Mesenchymal stem cell (in vitro differentiated cells and primary cell): ENCODE measurements around the gene OR4E1.
A peak's percentile ranks its signal among the peaks of the same experiment; 100 is the strongest.

Source experiments
- DNase-seq: peaks from one replicate; pipeline ENCODE4 v3.0.0-alpha.2; 2013
- H2AFZ ChIP-seq: one replicate; pipeline ENCODE4 v1.6.1; 2013; ENCODE audit warnings: low read depth, mild to moderate bottlenecking, control low read depth, inconsistent platforms, low read length, moderate library complexity
- H2AK5ac ChIP-seq: 2 replicates; pipeline ENCODE4 v1.6.1; 2013; ENCODE audit warnings: low read length, moderate library complexity, mild to moderate bottlenecking, inconsistent platforms; ENCODE audit not compliant: severe bottlenecking
- H2BK120ac ChIP-seq: one replicate; pipeline ENCODE4 v1.6.1; 2013; ENCODE audit warnings: low read depth, mild to moderate bottlenecking, inconsistent platforms, low read length, moderate library complexity
- H2BK12ac ChIP-seq, 2 experiments: one replicate each; pipeline ENCODE4 v1.6.1; 2013; ENCODE audit warnings: inconsistent platforms in 2 of 2, low read length in 2 of 2, mild to moderate bottlenecking in 2 of 2, moderate library complexity in 2 of 2, control low read depth in 1 of 2
- H2BK15ac ChIP-seq: one replicate; pipeline ENCODE4 v1.6.1; 2013; ENCODE audit warnings: mild to moderate bottlenecking, low read depth, inconsistent platforms; ENCODE audit not compliant: poor library complexity, severe bottlenecking
- H2BK5ac ChIP-seq: 2 replicates; pipeline ENCODE4 v1.6.1; 2013; ENCODE audit warnings: low read depth, mild to moderate bottlenecking, low read length, control low read depth, inconsistent platforms; ENCODE audit not compliant: poor library complexity, severe bottlenecking
- H3K14ac ChIP-seq, 2 experiments: one replicate each; pipeline ENCODE4 v1.6.1; 2013; ENCODE audit warnings: inconsistent platforms in 2 of 2, low read length in 2 of 2, control low read depth in 1 of 2, mild to moderate bottlenecking in 1 of 2, moderate library complexity in 1 of 2
- H3K18ac ChIP-seq, 2 experiments: one replicate each; pipeline ENCODE4 v1.6.1; 2013; ENCODE audit warnings: inconsistent platforms in 2 of 2, low read length in 2 of 2, control low read depth in 1 of 2, low read depth in 1 of 2, mild to moderate bottlenecking in 1 of 2
- H3K23ac ChIP-seq, 2 experiments: one replicate each; pipeline ENCODE4 v1.6.1; 2013; ENCODE audit warnings: inconsistent platforms in 2 of 2, low read length in 2 of 2, mild to moderate bottlenecking in 2 of 2, moderate library complexity in 2 of 2, control low read depth in 1 of 2
- H3K27ac ChIP-seq: 2 replicates; pipeline ENCODE4 v1.5.1; 2013; ENCODE audit warnings: mild to moderate bottlenecking, moderate library complexity, low read length, control low read depth, inconsistent platforms; ENCODE audit not compliant: poor library complexity, severe bottlenecking
- H3K27me3 ChIP-seq, 2 experiments: 2 replicates each; pipeline versions ENCODE4 v1.6.1 to v1.7.0; 2013; ENCODE audit warnings: low read length in 2 of 2, mild to moderate bottlenecking in 2 of 2, moderate library complexity in 2 of 2, control low read depth in 1 of 2, inconsistent platforms in 1 of 2; ENCODE audit not compliant: control insufficient read depth in 1 of 2, insufficient read depth in 1 of 2
- H3K36me3 ChIP-seq, 2 experiments: 2 replicates each; pipeline versions ENCODE4 v1.6.1 to v1.7.0; 2013; ENCODE audit warnings: low read length in 2 of 2, control low read depth in 1 of 2, inconsistent platforms in 1 of 2, low read depth in 1 of 2, mild to moderate bottlenecking in 1 of 2; ENCODE audit not compliant: insufficient read depth in 2 of 2, control insufficient read depth in 1 of 2
- H3K4ac ChIP-seq, 2 experiments: one replicate each; pipeline ENCODE4 v1.6.1; 2013; ENCODE audit warnings: inconsistent platforms in 2 of 2, low read length in 2 of 2, mild to moderate bottlenecking in 2 of 2, moderate library complexity in 2 of 2, control low read depth in 1 of 2, low read depth in 1 of 2
- H3K4me1 ChIP-seq: 2 replicates; pipeline ENCODE4 v1.6.1; 2013; ENCODE audit warnings: low read depth, low read length, control low read depth; ENCODE audit not compliant: control insufficient read depth, insufficient read depth
- H3K4me2 ChIP-seq: 2 replicates; pipeline ENCODE4 v1.6.1; 2013; ENCODE audit warnings: low read length, mild to moderate bottlenecking, inconsistent platforms; ENCODE audit not compliant: poor library complexity, severe bottlenecking
- H3K4me3 ChIP-seq, 2 experiments: 2 replicates each; pipeline versions ENCODE4 v1.5.1 to v1.7.0; 2013; ENCODE audit warnings: low read length in 2 of 2, mild to moderate bottlenecking in 2 of 2, control low read depth in 1 of 2, low read depth in 1 of 2; ENCODE audit not compliant: insufficient read depth in 1 of 2
- H3K79me1 ChIP-seq: replicated peaks from 2 replicates; pipeline ENCODE4 v1.6.1; 2013; ENCODE audit warnings: mild to moderate bottlenecking, control low read depth, low read length, inconsistent platforms; ENCODE audit not compliant: poor library complexity, severe bottlenecking
- H3K9ac ChIP-seq: 2 replicates; pipeline ENCODE4 v1.7.0; 2013; ENCODE audit warnings: mild to moderate bottlenecking, low read length, moderate library complexity
- H3K9me3 ChIP-seq: 2 replicates; pipeline ENCODE4 v1.7.0; 2013; ENCODE audit warnings: mild to moderate bottlenecking, low read length; ENCODE audit not compliant: control insufficient read depth
- H4K8ac ChIP-seq: one replicate; pipeline ENCODE4 v1.6.1; 2013; ENCODE audit warnings: inconsistent platforms, mild to moderate bottlenecking, low read length, moderate library complexity
- H4K91ac ChIP-seq: one replicate; pipeline ENCODE4 v1.6.1; 2013; ENCODE audit warnings: mild to moderate bottlenecking, low read length, inconsistent platforms
- WGBS: methylation state at CpG from one replicate; pipeline ENCODE4 v1.1.7; 2013; ENCODE audit warnings: mixed read lengths; 5-methylcytosine and 5-hydroxymethylcytosine counted together

OR4E1 gene

DNA sequence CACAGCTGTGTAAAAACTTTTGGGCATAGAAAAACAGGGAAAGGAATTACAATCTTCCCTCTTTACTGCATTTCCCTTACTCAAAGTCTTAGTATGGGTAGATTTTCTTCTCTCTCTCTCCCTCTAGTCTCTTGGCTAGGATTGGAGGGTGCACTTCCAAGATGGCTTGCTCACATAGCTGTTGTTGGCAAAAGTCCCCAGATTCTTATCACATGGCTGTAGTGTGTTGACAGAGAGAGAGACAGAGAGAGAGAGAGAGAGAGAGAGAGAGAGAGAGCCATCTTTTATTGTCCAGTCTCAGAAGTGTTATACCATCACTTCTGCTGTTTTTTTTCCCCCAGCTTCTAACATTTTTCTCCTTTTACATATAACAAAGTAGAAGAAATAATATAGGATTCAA lies 26.2 kb downstream of the OR4E1 start:
- H2AFZ ChIP-seq, result no peak overlapping the region
- H3K27me3 ChIP-seq, result no peaks in the 10 kb centered on the region
- no peak overlapping the region for H2BK120ac ChIP-seq
- H3K27ac ChIP-seq, result no peak overlapping the region
- H2BK12ac ChIP-seq, result no peak overlapping the region
- H3K4me1 ChIP-seq, result no peaks in the 10 kb centered on the region
- no peaks in the 10 kb centered on the region for H3K36me3 ChIP-seq
- no peak overlapping the region for H4K91ac ChIP-seq
- H3K9me3 ChIP-seq, result no peaks in the 10 kb centered on the region
- no peak overlapping the region for H3K9ac ChIP-seq
- H3K4me3 ChIP-seq, result no peak overlapping the region
- H3K14ac ChIP-seq, result no peak overlapping the region
- H3K23ac ChIP-seq, result no peak overlapping the region
- H3K18ac ChIP-seq, result no peak overlapping the region
- H3K4me2 ChIP-seq, result no peak overlapping the region
- no peak overlapping the region for H2AK5ac ChIP-seq
- no peaks in the 10 kb centered on the region for H3K79me1 ChIP-seq
- H4K8ac ChIP-seq, result no peak overlapping the region
- no peak overlapping the region for H2BK5ac ChIP-seq
- no peak overlapping the region for H3K4ac ChIP-seq
- no peak overlapping the region for H2BK15ac ChIP-seq
- peak; percentile 18 for DNase-seq

DNA sequence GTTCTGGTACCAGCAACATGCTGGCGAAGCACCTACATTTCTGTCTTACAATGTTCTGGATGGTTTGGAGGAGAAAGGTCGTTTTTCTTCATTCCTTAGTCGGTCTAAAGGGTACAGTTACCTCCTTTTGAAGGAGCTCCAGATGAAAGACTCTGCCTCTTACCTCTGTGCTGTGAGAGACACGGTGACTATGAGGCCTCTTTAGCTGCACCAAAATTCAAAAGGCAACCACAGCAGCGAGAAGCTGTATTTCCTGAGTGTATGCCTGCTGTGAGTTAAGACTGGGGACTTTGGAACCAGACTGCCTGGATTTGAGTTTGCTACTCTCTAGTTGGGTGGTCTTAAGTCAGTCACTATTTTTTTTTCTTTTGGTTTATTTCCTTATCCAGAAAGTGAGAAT lies 30.2 kb downstream of the OR4E1 start:
- H2BK15ac ChIP-seq, result no peak overlapping the region
- H3K23ac ChIP-seq, result no peak overlapping the region
- no peaks in the 10 kb centered on the region for H3K4me1 ChIP-seq
- no peak overlapping the region for H2AK5ac ChIP-seq
- H4K91ac ChIP-seq, result no peak overlapping the region
- H3K27ac ChIP-seq, result no peak overlapping the region
- no peak overlapping the region for H4K8ac ChIP-seq
- H3K27me3 ChIP-seq, result no peaks in the 10 kb centered on the region
- DNase-seq, result no peak
- 62% methylated on average over 5 of the region's 5 CpGs for WGBS
- H3K36me3 ChIP-seq, result no peaks in the 10 kb centered on the region
- H2BK5ac ChIP-seq, result no peak overlapping the region
- H3K9me3 ChIP-seq, result no peaks in the 10 kb centered on the region
- no peaks in the 10 kb centered on the region for H3K79me1 ChIP-seq
- H3K4ac ChIP-seq, result no peak overlapping the region
- no peak overlapping the region for H3K4me3 ChIP-seq
- H2AFZ ChIP-seq, result no peak overlapping the region
- no peak overlapping the region for H3K9ac ChIP-seq
- no peak overlapping the region for H3K18ac ChIP-seq
- H3K4me2 ChIP-seq, result no peak overlapping the region
- no peak overlapping the region for H3K14ac ChIP-seq
- H2BK120ac ChIP-seq, result no peak overlapping the region
- H2BK12ac ChIP-seq, result no peak overlapping the region

DNA sequence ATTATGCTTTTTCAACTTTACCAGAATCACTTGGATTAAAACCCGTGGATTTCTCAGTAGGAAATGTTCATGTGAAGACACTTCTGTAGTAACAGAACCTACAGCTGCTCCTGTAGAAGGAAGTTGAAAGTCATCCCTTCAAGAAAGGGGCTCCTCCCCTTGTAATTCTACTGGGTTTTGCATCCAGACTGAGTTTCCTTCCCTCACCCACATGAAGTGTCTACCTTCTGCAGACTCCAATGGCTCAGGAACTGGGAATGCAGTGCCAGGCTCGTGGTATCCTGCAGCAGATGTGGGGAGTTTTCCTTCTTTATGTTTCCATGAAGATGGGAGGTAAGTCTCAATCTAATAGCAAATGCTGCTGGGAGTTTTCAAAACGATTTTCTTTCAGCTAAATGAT lies 30.9 kb downstream of the OR4E1 start:
- no peak overlapping the region for H2AFZ ChIP-seq
- H3K36me3 ChIP-seq, result no peaks in the 10 kb centered on the region
- H3K4me2 ChIP-seq, result no peak overlapping the region
- H3K23ac ChIP-seq, result no peak overlapping the region
- no peak overlapping the region for H3K9ac ChIP-seq
- H3K4me3 ChIP-seq, result no peak overlapping the region
- no peak overlapping the region for H2BK5ac ChIP-seq
- no peak overlapping the region for H4K8ac ChIP-seq
- H3K4ac ChIP-seq, result no peak overlapping the region
- H3K18ac ChIP-seq, result no peak overlapping the region
- WGBS, result 63% methylated on average over 3 of the region's 3 CpGs
- no peaks in the 10 kb centered on the region for H3K79me1 ChIP-seq
- no peak overlapping the region for H4K91ac ChIP-seq
- H2AK5ac ChIP-seq, result no peak overlapping the region
- H3K4me1 ChIP-seq, result no peaks in the 10 kb centered on the region
- no peak for DNase-seq
- no peak overlapping the region for H2BK15ac ChIP-seq
- no peak overlapping the region for H3K27ac ChIP-seq
- no peak overlapping the region for H3K14ac ChIP-seq
- H2BK12ac ChIP-seq, result no peak overlapping the region
- no peaks in the 10 kb centered on the region for H3K9me3 ChIP-seq
- no peak overlapping the region for H2BK120ac ChIP-seq
- H3K27me3 ChIP-seq, result no peaks in the 10 kb centered on the region

DNA sequence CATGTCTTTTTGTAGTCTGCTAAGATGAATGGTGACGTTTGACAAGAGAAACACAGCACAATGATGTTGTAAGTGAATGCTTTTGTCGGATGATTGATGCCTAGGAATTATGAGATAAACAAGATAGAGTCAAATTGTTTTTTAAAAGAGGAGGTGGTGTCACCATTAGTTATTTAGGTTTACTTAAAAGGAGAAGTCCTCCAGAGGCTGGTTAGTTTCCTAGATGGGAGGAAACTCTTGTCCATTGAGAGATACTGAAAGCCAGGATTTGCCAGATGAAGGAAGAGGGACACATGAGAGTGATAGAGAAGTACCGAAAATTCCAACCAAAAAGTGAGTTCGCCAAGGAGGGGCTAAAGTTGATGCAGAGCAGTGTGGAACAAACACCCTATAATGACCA lies 38.8 kb downstream of the OR4E1 start, which contains the start of gene OR10G2:
OR10G2 (minus strand) TSS at position 101 of the 400 bp plus-strand sequence; CDS start at position 3, 98 bp downstream.
- H3K36me3 ChIP-seq, result no peaks in the 10 kb centered on the region
- H3K27ac ChIP-seq, result no peak within 1 kb of the TSS
- H3K27me3 ChIP-seq, result no peaks in the 10 kb centered on the region
- H3K79me1 ChIP-seq, result no peaks in the 10 kb centered on the region
- no peak within 1 kb of the TSS for H3K4ac ChIP-seq
- WGBS, result 80% methylated on average over 4 of the region's 4 CpGs
- H3K23ac ChIP-seq, result no peak within 1 kb of the TSS
- H3K14ac ChIP-seq, result no peak within 1 kb of the TSS
- no peak within 1 kb of the TSS for H2BK5ac ChIP-seq
- no peaks in the 10 kb centered on the region for H3K4me1 ChIP-seq
- H3K4me3 ChIP-seq, result no peak within 1 kb of the TSS
- no peak within 1 kb of the TSS for H4K8ac ChIP-seq
- no peak within 1 kb of the TSS for H3K9ac ChIP-seq
- no peak within 1 kb of the TSS for H2BK15ac ChIP-seq
- no peaks in the 10 kb centered on the region for H3K9me3 ChIP-seq
- H2BK12ac ChIP-seq, result no peak within 1 kb of the TSS
- no peak within 1 kb of the TSS for H4K91ac ChIP-seq
- DNase-seq, result no peak
- no peak within 1 kb of the TSS for H2AK5ac ChIP-seq
- H2BK120ac ChIP-seq, result no peak within 1 kb of the TSS
- H3K18ac ChIP-seq, result no peak within 1 kb of the TSS
- H2AFZ ChIP-seq, result no peak within 1 kb of the TSS
- no peak within 1 kb of the TSS for H3K4me2 ChIP-seq
